ENCODE data around the gene FBN1. TPM values are rescaled to one million over a fixed set of nuclear protein-coding genes. Genes with fewer than 3 reads are reported as not detected.

Gene FBN1
- total RNA-seq, 1 donor from 2014 or later, result 54.0 TPM

DNA sequence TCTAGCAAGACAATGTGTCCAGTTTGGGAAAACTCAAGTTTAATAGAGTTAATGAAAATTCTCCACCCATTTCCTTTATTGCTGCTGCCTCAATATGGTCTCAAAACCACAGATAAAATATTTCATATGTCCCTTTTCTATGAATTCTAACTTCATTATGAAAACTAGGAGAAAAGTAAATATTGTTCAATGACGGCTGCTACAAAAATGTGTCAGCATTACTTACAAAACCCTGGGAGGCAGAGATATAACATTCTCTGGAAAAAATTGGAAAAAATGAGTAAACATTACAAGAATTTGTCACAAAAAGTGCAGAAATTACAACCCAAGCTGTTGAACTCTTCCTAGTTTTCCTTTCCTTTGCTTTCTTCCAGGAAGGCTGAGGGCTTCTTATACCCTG lies 22.2 kb upstream of the FBN1 start:
- Mint-ChIP-seq H3K27ac (ENCODE audit: unreplicated experiment) (no peak overlapping the region), H3K4me1 (ENCODE audit: unreplicated experiment) (no peaks in the 10 kb centered on the region), H3K36me3 (ENCODE audit: low read depth, unreplicated experiment) (no peaks in the 10 kb centered on the region), H3K4me3 (ENCODE audit: unreplicated experiment) (no peak overlapping the region), H3K27me3 (ENCODE audit: unreplicated experiment) (no peaks in the 10 kb centered on the region), H3K9me3 (ENCODE audit: unreplicated experiment) (no peaks in the 10 kb centered on the region)
- DNase-seq (ENCODE audit: low spot score), result no peak
- no peak for TF ChIP-seq CTCF (IDR thresholded peaks at IDR 0.05; ENCODE audit: unreplicated experiment)

DNA sequence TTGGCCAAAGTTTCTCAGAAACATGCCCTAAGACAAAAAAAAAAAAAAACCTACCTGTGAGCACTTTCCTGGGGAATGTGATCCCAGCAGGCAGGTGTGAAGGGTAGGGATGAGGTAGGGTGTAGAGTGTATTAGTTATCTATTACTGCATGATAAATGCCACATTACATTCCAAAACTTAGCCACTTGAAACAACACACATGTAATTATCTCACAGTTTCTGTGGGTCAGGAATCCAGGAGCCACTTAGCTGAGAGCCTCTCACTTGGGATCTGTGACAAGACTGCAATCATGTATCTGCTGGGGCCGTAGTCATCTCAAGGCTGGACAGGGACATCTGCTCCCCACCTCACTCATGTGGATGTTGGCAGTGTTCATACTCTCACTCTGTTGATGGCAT lies 18.9 kb upstream of the FBN1 start:
- TF ChIP-seq CTCF (IDR thresholded peaks at IDR 0.05; ENCODE audit: unreplicated experiment), result no peak
- H3K9me3 Mint-ChIP-seq (ENCODE audit: unreplicated experiment), result no peaks in the 10 kb centered on the region
- no peak for DNase-seq (ENCODE audit: low spot score)
- no peak overlapping the region for H3K4me3 Mint-ChIP-seq (ENCODE audit: unreplicated experiment)
- H3K36me3 Mint-ChIP-seq (ENCODE audit: low read depth, unreplicated experiment), result no peaks in the 10 kb centered on the region
- H3K4me1 Mint-ChIP-seq (ENCODE audit: unreplicated experiment), result no peaks in the 10 kb centered on the region
- no peaks in the 10 kb centered on the region for H3K27me3 Mint-ChIP-seq (ENCODE audit: unreplicated experiment)
- no peak overlapping the region for H3K27ac Mint-ChIP-seq (ENCODE audit: unreplicated experiment)

DNA sequence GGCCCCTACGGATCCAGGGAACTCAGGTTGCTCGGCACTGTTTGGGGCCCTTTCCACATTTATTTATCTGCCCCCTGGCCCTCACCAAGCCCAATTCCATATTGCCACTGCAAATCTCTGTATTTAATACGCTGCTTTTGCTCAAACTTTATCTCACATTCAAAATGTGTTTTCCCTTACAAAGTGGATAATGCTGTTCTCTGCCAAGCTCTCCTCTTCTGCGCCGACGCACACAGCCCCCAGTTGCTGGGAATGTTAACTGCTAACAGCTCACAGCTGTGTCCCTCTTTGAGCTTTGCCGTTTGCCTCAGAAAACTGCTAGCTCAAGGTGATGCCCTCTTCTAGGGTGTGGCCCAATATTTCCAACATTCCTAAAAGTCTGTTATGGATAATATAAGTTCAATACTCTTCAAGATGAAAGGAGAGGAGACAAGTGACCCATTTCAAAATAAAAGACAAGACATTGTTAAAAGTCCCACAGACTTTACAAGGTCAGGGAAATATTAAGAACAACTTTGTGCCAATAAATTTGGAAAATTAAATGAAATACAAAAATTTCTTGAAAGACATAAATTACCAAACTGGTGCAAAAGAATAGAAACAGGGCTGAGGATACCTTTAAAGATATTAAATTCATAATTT lies 12.6 kb upstream of the FBN1 start:
- no peak overlapping the region for H3K4me3 Mint-ChIP-seq (ENCODE audit: unreplicated experiment)
- TF ChIP-seq CTCF (IDR thresholded peaks at IDR 0.05; ENCODE audit: unreplicated experiment), result no peak
- no peaks in the 10 kb centered on the region for H3K4me1 Mint-ChIP-seq (ENCODE audit: unreplicated experiment)
- DNase-seq (ENCODE audit: low spot score), result no peak
- no peaks in the 10 kb centered on the region for H3K9me3 Mint-ChIP-seq (ENCODE audit: unreplicated experiment)
- no peaks in the 10 kb centered on the region for H3K27me3 Mint-ChIP-seq (ENCODE audit: unreplicated experiment)
- no peaks in the 10 kb centered on the region for H3K36me3 Mint-ChIP-seq (ENCODE audit: low read depth, unreplicated experiment)
- no peak overlapping the region for H3K27ac Mint-ChIP-seq (ENCODE audit: unreplicated experiment)

DNA sequence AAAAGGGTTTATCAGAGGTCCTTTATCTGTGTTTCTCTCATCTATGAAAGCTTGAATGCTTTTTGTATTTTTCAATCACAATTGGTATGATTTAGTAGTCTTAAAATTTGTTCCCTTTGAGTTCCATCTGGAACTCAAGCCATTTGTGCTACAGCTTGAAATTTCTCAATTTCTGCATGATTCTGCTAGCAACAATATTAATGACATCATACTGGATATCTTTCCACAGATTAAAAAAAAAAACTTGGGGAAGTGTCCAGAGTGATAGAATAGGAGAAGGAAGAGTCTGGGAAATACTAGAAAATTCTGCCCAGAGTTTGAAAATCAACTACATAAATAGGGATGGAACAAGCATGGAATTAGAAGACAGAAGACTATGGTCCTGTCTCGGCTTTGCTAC lies 9.3 kb upstream of the FBN1 start:
- Mint-ChIP-seq H3K4me1 (ENCODE audit: unreplicated experiment) (no peaks in the 10 kb centered on the region), H3K9me3 (ENCODE audit: unreplicated experiment) (no peaks in the 10 kb centered on the region), H3K27ac (ENCODE audit: unreplicated experiment) (no peak overlapping the region), H3K4me3 (ENCODE audit: unreplicated experiment) (no peak overlapping the region), H3K36me3 (ENCODE audit: low read depth, unreplicated experiment) (no peaks in the 10 kb centered on the region), H3K27me3 (ENCODE audit: unreplicated experiment) (no peaks in the 10 kb centered on the region)
- TF ChIP-seq CTCF (IDR thresholded peaks at IDR 0.05; ENCODE audit: unreplicated experiment), result no peak
- DNase-seq (ENCODE audit: low spot score), result no peak

GRCh38 chr15:48653913-48654670 lies 8.6 kb upstream of the FBN1 start:
- no peak for DNase-seq (ENCODE audit: low spot score)
- no peaks in the 10 kb centered on the region for H3K4me1 Mint-ChIP-seq (ENCODE audit: unreplicated experiment)
- TF ChIP-seq CTCF (IDR thresholded peaks at IDR 0.05; ENCODE audit: unreplicated experiment), result no peak
- H3K36me3 Mint-ChIP-seq (ENCODE audit: low read depth, unreplicated experiment), result no peaks in the 10 kb centered on the region
- no peak overlapping the region for H3K27ac Mint-ChIP-seq (ENCODE audit: unreplicated experiment)
- H3K4me3 Mint-ChIP-seq (ENCODE audit: unreplicated experiment), result no peak overlapping the region
- no peaks in the 10 kb centered on the region for H3K27me3 Mint-ChIP-seq (ENCODE audit: unreplicated experiment)
- no peaks in the 10 kb centered on the region for H3K9me3 Mint-ChIP-seq (ENCODE audit: unreplicated experiment)
